ENCODE results near the gene POU3F3. TPM values are rescaled to one million over a fixed set of nuclear protein-coding genes. Genes with fewer than 3 reads are reported as not detected.

Gene POU3F3
- total RNA-seq, 2 experiments from 2014 or later = not detected

DNA sequence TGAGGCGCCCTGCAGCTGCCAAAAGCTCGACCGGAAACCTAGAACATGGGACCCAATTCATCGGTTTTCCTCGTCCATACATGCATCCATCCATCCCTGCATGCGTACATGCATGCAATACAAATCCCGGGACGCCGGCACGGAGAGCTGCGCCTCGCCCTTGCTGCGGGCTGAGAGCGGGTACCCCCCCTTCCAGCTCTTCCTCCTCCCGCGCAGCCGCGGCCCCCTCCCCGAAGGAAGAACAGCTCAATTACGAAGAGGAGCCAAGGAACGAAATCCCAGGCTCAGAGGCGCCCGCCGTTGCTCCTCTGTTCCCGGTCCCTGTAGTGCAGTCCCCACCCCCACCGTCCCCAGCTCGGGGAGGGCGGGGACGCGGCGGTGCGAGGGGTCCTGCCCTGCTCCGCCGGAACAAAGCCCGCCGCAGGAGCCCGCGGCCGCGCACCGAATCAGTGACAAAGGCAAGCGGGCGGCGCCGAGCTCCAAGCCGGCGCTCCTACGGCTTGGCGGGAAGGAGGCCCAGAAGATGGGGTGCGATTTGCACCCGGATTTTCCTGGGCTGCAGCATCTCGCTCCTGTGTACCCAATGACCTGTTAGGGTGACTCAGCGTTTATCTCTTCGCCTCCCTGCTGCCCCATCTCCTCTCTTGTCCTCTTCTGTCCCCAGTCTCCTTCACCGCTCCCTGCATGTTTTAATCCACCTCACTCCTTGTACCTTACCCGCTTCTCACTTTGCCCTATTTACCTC lies 8.9 kb upstream of the POU3F3 start:
- no peaks in the 10 kb centered on the region for H3K36me3 ChIP-seq (ENCODE audit: insufficient read depth, low read length)
- Mint-ChIP-seq H3K4me3 (peak overlapping the region; percentile 46), H3K27me3 (peaks cover 85% of the 10 kb centered on the region), H3K27ac (no peak overlapping the region), H3K4me1 (ENCODE audit: low read depth) (peaks cover 15% of the 10 kb centered on the region), H3K9me3 (no peaks in the 10 kb centered on the region), H3K36me3 (ENCODE audit: low read depth) (no peaks in the 10 kb centered on the region)
- ATAC-seq (ENCODE audit: poor library complexity) (no peak), DNase-seq (no peak)
- ChIA-PET CTCF (no interaction called here), POLR2A (no interaction called here)
- no peak overlapping the region for H3K27ac ChIP-seq (ENCODE audit: low read depth in 1 of 2, low read length in 2 of 2)
- H3K4me1 ChIP-seq (ENCODE audit: insufficient read depth, low read length) = peaks cover 14% of the 10 kb centered on the region
- H3K9me3 ChIP-seq (ENCODE audit: control insufficient read depth in 1 of 2, insufficient read depth in 1 of 2, low read length in 2 of 2) = peaks cover 0 to 23% of the 10 kb centered on the region in 2 experiments
- no peak overlapping the region for H3K4me3 ChIP-seq (ENCODE audit: low read length)
- TF ChIP-seq CTCF (IDR thresholded peaks at IDR 0.05) = no peak
- intact Hi-C loops (cut with DNase I, micrococcal nuclease) = no loop called here
- peaks cover 49 to 97% of the 10 kb centered on the region in 2 experiments for H3K27me3 ChIP-seq (ENCODE audit: control insufficient read depth in 1 of 2, insufficient read depth in 2 of 2, low read length in 2 of 2)

- Mint-ChIP-seq H3K4me3 (peak overlapping the region; percentile 46), H3K27me3 (peaks cover 85% of the 10 kb centered on the region), H3K36me3 (ENCODE audit: low read depth) (no peaks in the 10 kb centered on the region), H3K4me1 (ENCODE audit: low read depth) (peaks cover 20% of the 10 kb centered on the region), H3K9me3 (no peaks in the 10 kb centered on the region), H3K27ac (no peak overlapping the region)
- ChIA-PET CTCF (no interaction called here), POLR2A (interaction anchor here (1.0 kb wide), 1 partner anchor 13 kb away, joined by 3 read pairs; no protein-coding TSS in a partner anchor)
- H3K36me3 ChIP-seq (ENCODE audit: insufficient read depth, low read length) = no peaks in the 10 kb centered on the region
- no peak overlapping the region for H3K4me3 ChIP-seq (ENCODE audit: low read length)
- no peak overlapping the region for H3K27ac ChIP-seq (ENCODE audit: low read depth in 1 of 2, low read length in 2 of 2)
- peaks cover 54 to 100% of the 10 kb centered on the region in 2 experiments for H3K27me3 ChIP-seq (ENCODE audit: control insufficient read depth in 1 of 2, insufficient read depth in 2 of 2, low read length in 2 of 2)
- H3K4me1 ChIP-seq (ENCODE audit: insufficient read depth, low read length) = peaks cover 15% of the 10 kb centered on the region
- no peak for DNase-seq
- intact Hi-C loops (cut with DNase I, micrococcal nuclease) = no loop called here
- peaks cover 0 to 23% of the 10 kb centered on the region in 2 experiments for H3K9me3 ChIP-seq (ENCODE audit: control insufficient read depth in 1 of 2, insufficient read depth in 1 of 2, low read length in 2 of 2)
- ATAC-seq (ENCODE audit: poor library complexity) = no peak
- no peak for TF ChIP-seq CTCF (IDR thresholded peaks at IDR 0.05)
Measured at GRCh38 chr2:104845552-104845931, 8.4 kb upstream of the POU3F3 start.

GRCh38 chr2:104845946-104846785 lies 7.7 kb upstream of the POU3F3 start:
- ChIA-PET CTCF (no interaction called here), POLR2A (interaction anchor here (1.0 kb wide), 1 partner anchor 12 kb away, joined by 3 read pairs; no protein-coding TSS in a partner anchor)
- ATAC-seq (ENCODE audit: poor library complexity) (no peak), DNase-seq (no peak)
- Mint-ChIP-seq H3K27ac (no peak overlapping the region), H3K27me3 (peaks cover 85% of the 10 kb centered on the region), H3K4me1 (ENCODE audit: low read depth) (peaks cover 26% of the 10 kb centered on the region), H3K4me3 (no peak overlapping the region), H3K9me3 (no peaks in the 10 kb centered on the region), H3K36me3 (ENCODE audit: low read depth) (no peaks in the 10 kb centered on the region)
- Histone ChIP-seq H3K4me3 (ENCODE audit: low read length) (no peak overlapping the region), H3K27me3 (ENCODE audit: control insufficient read depth in 1 of 2, insufficient read depth in 2 of 2, low read length in 2 of 2) (peaks cover 61 to 100% of the 10 kb centered on the region in 2 experiments), H3K27ac (ENCODE audit: low read depth in 1 of 2, low read length in 2 of 2) (no peak overlapping the region), H3K4me1 (ENCODE audit: insufficient read depth, low read length) (peaks cover 16% of the 10 kb centered on the region), H3K9me3 (ENCODE audit: control insufficient read depth in 1 of 2, insufficient read depth in 1 of 2, low read length in 2 of 2) (peaks cover 0 to 23% of the 10 kb centered on the region in 2 experiments), H3K36me3 (ENCODE audit: insufficient read depth, low read length) (no peaks in the 10 kb centered on the region)
- no peak for TF ChIP-seq CTCF (IDR thresholded peaks at IDR 0.05)
- intact Hi-C loops (cut with DNase I, micrococcal nuclease) = no loop called here
